Heart right ventricle (tissue), 16 donors: Measurements from ENCODE around the gene TSSC4. TPM values are rescaled to one million over a fixed set of nuclear protein-coding genes. Genes with fewer than 3 reads are reported as not detected.

Experiments
- ATAC-seq, 8 donors: fragments of 200-7000 bp; cut with Tn5 transposase; one replicate each; pipeline ENCODE4 v1.9.1; 2020; ENCODE audit warnings: mild to moderate bottlenecking in 8 of 8, moderate library complexity in 8 of 8, moderate number of reproducible peaks in 1 of 8
- DNase-seq, 2 donors: peaks; one replicate each; pipeline ENCODE4 v3.0.0-alpha.2; 2020
- H3K27ac ChIP-seq, 10 donors: fragments of 200-600 bp; sonication (generic) in 2 of 10; one replicate each; pipeline versions ENCODE4 v1.5.0 to v1.8.0; 2020 to 2022; ENCODE audit warnings: mild to moderate bottlenecking in 3 of 10
- H3K27me3 ChIP-seq, 7 donors: fragments of 200-600 bp; one replicate each; pipeline ENCODE4 v1.8.0; 2021 to 2022; ENCODE audit warnings: mild to moderate bottlenecking in 2 of 7
- H3K36me3 ChIP-seq, 9 donors: fragments of 200-600 bp; sonication (generic) in 1 of 9; one replicate each; pipeline versions ENCODE4 v1.5.0 to v1.8.0; 2020 to 2022; ENCODE audit warnings: mild to moderate bottlenecking in 2 of 9
- H3K4me1 ChIP-seq, 9 donors: fragments of 200-600 bp; sonication (generic) in 1 of 9; one replicate each; pipeline versions ENCODE4 v1.5.0 to v1.8.0; 2020 to 2022; ENCODE audit warnings: mild to moderate bottlenecking in 4 of 9
- H3K4me3 ChIP-seq, 10 donors: fragments of 200-600 bp; sonication (generic) in 2 of 10; one replicate each; pipeline versions ENCODE4 v1.5.0 to v1.8.0; 2020 to 2022; ENCODE audit warnings: mild to moderate bottlenecking in 7 of 10, moderate library complexity in 2 of 10
- H3K9me3 ChIP-seq, 11 donors: fragments of 200-600 bp in 10 of 11; sonication (generic) in 2 of 11; one replicate each; pipeline versions ENCODE4 v1.5.0 to v1.8.0; 2013 to 2022; ENCODE audit warnings: mild to moderate bottlenecking in 2 of 11, control low read depth in 1 of 11, moderate library complexity in 1 of 11
- CTCF ChIP-seq, 9 donors: fragments of 200-600 bp; sonication (generic) in 2 of 9; IDR thresholded peaks; one replicate each; pipeline versions ENCODE4 v1.5.0 to v1.8.0; 2021 to 2022; ENCODE audit warnings: antibody characterized with exemption in 9 of 9, mild to moderate bottlenecking in 5 of 9, moderate library complexity in 1 of 9
- WGBS, 2 donors: extraction: QIAGEN DNeasy Blood & Tissue Kit; methylation state at CpG; one replicate each; pipeline ENCODE4 v1.1.7; 2013; ENCODE audit warnings: inconsistent platforms in 1 of 2; 5-methylcytosine and 5-hydroxymethylcytosine counted together
- intact Hi-C, 10 donors: fragments of 100-400 bp; cut with DNase I; formaldehyde crosslinking; loops; one replicate each; pipeline versions ENCODE4 v1.11.1 to v1.14.2; 2022
- polyA plus RNA-seq, 2 donors: library from polyadenylated mRNA; stranded (reverse); fragments of 200-250 nt; gene quantifications; one replicate each; pipeline ENCODE4 v1.2.3, GENCODE V29; 2013
- total RNA-seq, 10 donors: library from RNA; stranded (reverse); fragmentation: NEBNext Ultra II Directional in 3 of 10; extraction: Animal tissue kit (Norgen Biotek cat#: 25700) in 3 of 10; gene quantifications; one replicate each; pipeline versions ENCODE4 v1.2.1 to v1.2.4, GENCODE V29; 2021 to 2023
- donor health status: Arrhythmogenic right ventricular cardiomyopathy.
- donor health status: ischemic (EF 13 %, LVEDD 7.1; RV severe dilation, severe dysfunction).
- donor health status: healthy with polysubstance abuse.
- donor health status: DM: no; HTN: yes; CAD: no.
- donor health status: DM: no; HTN: no; CAD: no.
- donor health status: ischemic (EF 25% LVEDD 6.9; RV normal size, moderate dysfunction).
- donor health status: ischemic (EF 25% LVEDD 5.7; RV mildly dilated, moderate dysfunction).
- donor health status: healthy.
- donor health status: DM: yes; HTN: yes; CAD: no.
- donor health status: Ischemic cardiomyopathy.
- donor health status: ischemic (EF 35%, LVEDD 5.7; RV mildly dilated, moderate dysfunction).
- donor health status: nonischemic (EF 11% LVEDD 7.7; RV severe dilation, severe dysfunction).
- donor health status: DM: yes; HTN: yes; CAD: no.
- donor health status: PGD.
- donor health status: ischemic (EF 29% LVEDD 5.4; RV normal size, mild dysfunction).
- donor health status: nonischemic (EF 23%, LVEDD 6.1; RV moderate dilation, normal function).

The TSSC4 gene
- total and polyA plus RNA-seq, 12 donors: 22.0 to 72.3 (median 30.7) TPM

- TF ChIP-seq CTCF (IDR thresholded peaks at IDR 0.05): no peak
- ATAC-seq: no peak
- Histone ChIP-seq H3K9me3 (no peaks in the 10 kb centered on the region), H3K36me3 (no peaks in the 10 kb centered on the region), H3K4me3 (no peak overlapping the region), H3K27me3 (peaks cover 0 to under 1% (median under 1%) of the 10 kb centered on the region in 7 donors), H3K4me1 (peaks cover 0 to 13% (median 7%) of the 10 kb centered on the region in 9 donors), H3K27ac (no peak overlapping the region)
- 79 to 87% methylated on average over 34 of the region's 34 CpGs for WGBS, 2 donors
- peak in 1 of 2 donors; percentile 9 for DNase-seq
- intact Hi-C loops: loop anchor here in 1 of 10 donors (5.0 kb wide), 1 partner anchor 108 kb away; no protein-coding TSS in a partner anchor
Measured at GRCh38 chr11:2415601-2416380, 15.2 kb downstream of the TSSC4 start.

- intact Hi-C loops: loop anchor here in 1 of 10 donors (5.0 kb wide), 1 partner anchor 109 kb away; no protein-coding TSS in a partner anchor
- Histone ChIP-seq H3K4me3 (no peak overlapping the region), H3K36me3 (no peaks in the 10 kb centered on the region), H3K9me3 (no peaks in the 10 kb centered on the region), H3K4me1 (peaks cover 0 to 15% (median 9%) of the 10 kb centered on the region in 9 donors), H3K27me3 (peaks cover 0 to 10% (median 6%) of the 10 kb centered on the region in 7 donors), H3K27ac (no peak overlapping the region)
- no peak for TF ChIP-seq CTCF (IDR thresholded peaks at IDR 0.05)
- DNase-seq (no peak), ATAC-seq (no peak)
- 77% methylated on average over 18 of the region's 18 CpGs for WGBS, 2 donors
Measured at GRCh38 chr11:2416765-2417164, 16.2 kb downstream of the TSSC4 start.

- H3K27me3 ChIP-seq: peaks cover 0 to 17% (median 6%) of the 10 kb centered on the region in 7 donors
- WGBS, 2 donors: 81% methylated on average over 30 of the region's 30 CpGs
- DNase-seq: peak in 1 of 2 donors; percentile 11
- H3K27ac ChIP-seq: no peak overlapping the region
- intact Hi-C loops: loop anchor here in 3 of 10 donors (2.0 to 5.0 kb wide), 3 partner anchors 111 to 231 kb away; no protein-coding TSS in a partner anchor
- no peaks in the 10 kb centered on the region for H3K36me3 ChIP-seq
- peaks cover 0 to 15% (median 9%) of the 10 kb centered on the region in 9 donors for H3K4me1 ChIP-seq
- H3K9me3 ChIP-seq: no peaks in the 10 kb centered on the region
- H3K4me3 ChIP-seq: no peak overlapping the region
- no peak for TF ChIP-seq CTCF (IDR thresholded peaks at IDR 0.05)
- ATAC-seq: no peak
Measured at GRCh38 chr11:2417856-2418692, 17.5 kb downstream of the TSSC4 start.
